Panc1 (cell line): ENCODE measurements around the gene DIS3L2. TPM values are rescaled to one million over a fixed set of nuclear protein-coding genes. Genes with fewer than 3 reads are reported as not detected.
"Not testable (repeated sequence)": the region's sequence is repeated elsewhere in the genome, so short reads cannot be mapped to it uniquely, and the experiment has no call there.

Experiments
- ATAC-seq: fragments of 200-7000 bp; cut with Tn5 transposase; 2 replicates; pipeline ENCODE4 v1.9.1; 2020; ENCODE audit warnings: mild to moderate bottlenecking, moderate library complexity
- BruUV-seq: library from RNA; stranded (reverse); fragments of 400-500 nt; replicated peaks from 2 replicates; lab custom pipeline; 2021; lab: Mats Ljungman, UMichigan
- CTCF ChIA-PET: fragments of 300-600 bp; sonication (Branson Sonifier 250); formaldehyde crosslinking; loops from one replicate; lab custom pipeline; 2022; ENCODE audit warnings: antibody characterized with exemption; lab: Charles Lee
- POLR2A ChIA-PET: fragments of 300-600 bp; sonication (Branson Sonifier 250); formaldehyde crosslinking; loops from one replicate; lab custom pipeline; 2022; ENCODE audit warnings: antibody characterized with exemption; lab: Charles Lee
- DNase-seq: peaks from one replicate; pipeline ENCODE4 v3.0.0-alpha.2; 2010; ENCODE audit warnings: low read depth, low spot score
- H3K27ac ChIP-seq: 2 replicates; pipeline ENCODE4 v1.5.1; 2011; ENCODE audit warnings: mild to moderate bottlenecking, low read length, inconsistent platforms
- H3K27me3 ChIP-seq: fragments of 200-500 bp; sonication (Bioruptor generic); 2 replicates; pipeline ENCODE4 v1.6.0; 2014; ENCODE audit warnings: low read length, inconsistent platforms; ENCODE audit not compliant: control insufficient read depth, insufficient read depth
- H3K36me3 ChIP-seq: fragments of 200-500 bp; sonication (Bioruptor generic); 2 replicates; pipeline ENCODE4 v1.5.1; 2014; ENCODE audit warnings: inconsistent platforms, mild to moderate bottlenecking, low read length, moderate library complexity; ENCODE audit not compliant: control insufficient read depth, insufficient read depth
- H3K4me1 ChIP-seq: 2 replicates; pipeline ENCODE4 v1.5.1; 2011; ENCODE audit warnings: inconsistent platforms, mild to moderate bottlenecking, low read length, moderate library complexity; ENCODE audit not compliant: control insufficient read depth, insufficient read depth
- H3K4me3 ChIP-seq, 2 experiments: 2 replicates each; pipeline ENCODE4 v1.5.1; 2011 to 2012; ENCODE audit warnings: low read depth in 2 of 2, low read length in 2 of 2, mild to moderate bottlenecking in 2 of 2, inconsistent platforms in 1 of 2, moderate library complexity in 1 of 2
- H3K9me3 ChIP-seq: fragments of 200-500 bp; sonication (Bioruptor generic); 2 replicates; pipeline ENCODE4 v1.5.1; 2014; ENCODE audit warnings: low read depth, mild to moderate bottlenecking, inconsistent platforms, low read length, moderate library complexity; ENCODE audit not compliant: control insufficient read depth, insufficient read depth
- CTCF ChIP-seq: fragments of 450-650 bp; IDR thresholded peaks from 2 replicates; pipeline ENCODE4 v1.5.1; 2017; ENCODE audit warnings: mild to moderate bottlenecking
- POLR2AphosphoS5 ChIP-seq: IDR thresholded peaks from 2 replicates; pipeline ENCODE4 v1.6.1; 2012; ENCODE audit warnings: mild to moderate bottlenecking, low read depth, low read length, moderate library complexity
- REST ChIP-seq, 2 experiments: IDR thresholded peaks; 2 replicates each; pipeline ENCODE4 v1.6.1; 2011 to 2012; ENCODE audit warnings: low read depth in 2 of 2, control low read depth in 1 of 2, low read length in 1 of 2, mild to moderate bottlenecking in 1 of 2, moderate library complexity in 1 of 2; ENCODE audit not compliant: insufficient read depth in 1 of 2
- SIN3A ChIP-seq: IDR thresholded peaks from 2 replicates; pipeline ENCODE4 v1.6.1; 2012; ENCODE audit warnings: low read depth, mild to moderate bottlenecking, low read length, moderate library complexity, borderline replicate concordance; ENCODE audit not compliant: insufficient read depth
- TCF7L2 ChIP-seq: IDR thresholded peaks from 2 replicates; pipeline ENCODE4 v1.6.1; 2011; ENCODE audit warnings: mild to moderate bottlenecking, low read depth, low read length, inconsistent platforms
- in situ Hi-C: cut with HindIII; loops from 2 replicates; pipeline ENCODE4 v1.10.0; 2016; ENCODE audit warnings: low sequenced_read_pairs, low pct_unique_long_range_greater_than_20kb
- intact Hi-C: fragments of 100-400 bp; cut with micrococcal nuclease; formaldehyde crosslinking; loops from one replicate; pipeline ENCODE4 v1.10.0; 2022; ENCODE audit not compliant: unreplicated experiment
- total RNA-seq: library from RNA; stranded (reverse); gene quantifications from one replicate; pipeline ENCODE4 v1.2.1, GENCODE V29; 2021; ENCODE audit not compliant: unreplicated experiment

DIS3L2 gene
- total RNA-seq, 1 experiment from 2014 or later: 28.1 TPM

- intact Hi-C loops: loop anchor here (5.0 kb wide), 1 partner anchor 102 kb away; no protein-coding TSS in a partner anchor
- H3K27ac ChIP-seq, H3K36me3 ChIP-seq, POLR2A ChIA-PET, H3K9me3 ChIP-seq, H3K27me3 ChIP-seq, in situ Hi-C loops, H3K4me3 ChIP-seq, BruUV-seq, H3K4me1 ChIP-seq, DNase-seq: not testable (repeated sequence)
- TF ChIP-seq CTCF: peak; percentile 86
- ATAC-seq: peak; percentile 71
- CTCF ChIA-PET: interaction anchor here (0.6 to 2.4 kb wide), 4 partner anchors 104 to 434 kb away, joined by 3 to 7 read pairs (median 5); no protein-coding TSS in a partner anchor
These were observed 373.8 kb downstream of the DIS3L2 start for GRCh38 chr2:232335206-232335858.

GRCh38 chr2:232335859-232336215 lies 374.3 kb downstream of the DIS3L2 start:
- DNase-seq: no peak
- POLR2A ChIA-PET: no interaction called here
- H3K27ac ChIP-seq: no peak overlapping the region
- intact Hi-C loops (loop anchor here (5.0 kb wide), 1 partner anchor 101 kb away; no protein-coding TSS in a partner anchor), in situ Hi-C loops (no loop called here)
- no peaks in the 10 kb centered on the region for H3K4me1 ChIP-seq
- no peak for ATAC-seq
- no peak for TF ChIP-seq CTCF
- no peak for TF ChIP-seq TCF7L2
- TF ChIP-seq SIN3A: no peak
- no peak for TF ChIP-seq REST (IDR thresholded peaks at IDR 0.05; ENCODE audit: insufficient read depth in 1 of 2, low read depth in 2 of 2, low read length in 1 of 2)
- TF ChIP-seq POLR2AphosphoS5: no peak
- CTCF ChIA-PET: interaction anchor here (0.6 to 2.4 kb wide), 4 partner anchors 104 to 435 kb away, joined by 3 to 7 read pairs (median 5); no protein-coding TSS in a partner anchor
- H3K4me3 ChIP-seq: no peak overlapping the region
- no peaks in the 10 kb centered on the region for H3K36me3 ChIP-seq
- no TSS peak for BruUV-seq
- no peaks in the 10 kb centered on the region for H3K9me3 ChIP-seq
- no peaks in the 10 kb centered on the region for H3K27me3 ChIP-seq
